Measurements from ENCODE around the gene MAGT1. TPM values are rescaled to one million over a fixed set of nuclear protein-coding genes. Genes with fewer than 3 reads are reported as not detected.
A peak's percentile ranks its signal among the peaks of the same experiment; 100 is the strongest.
"Not testable (repeated sequence)": the region's sequence is repeated elsewhere in the genome, so short reads cannot be mapped to it uniquely, and the experiment has no call there.

Gene MAGT1
- total RNA-seq, 2 donors from 2014 or later = 44.9 to 70.1 TPM

- Mint-ChIP-seq H3K27me3 (no peaks in the 10 kb centered on the region), H3K9me3 (no peaks in the 10 kb centered on the region), H3K4me3 (peak within 1 kb of the TSS; percentile 98), H3K4me1 (ENCODE audit: low read depth in 2 of 2) (peaks cover 7 to 19% of the 10 kb centered on the region in 2 donors), H3K36me3 (no peaks in the 10 kb centered on the region), H3K27ac (peak within 1 kb of the TSS; percentile 88 to 97)
- ATAC-seq = peak; percentile 98 to 99
- peak; percentile 94 for DNase-seq (ENCODE audit: low spot score)
Observed at GRCh38 chrX:77910108-77910840, 15.0 kb upstream of the MAGT1 start, which contains the start of gene ATP7A. Gene ATP7A (plus strand): TSS chrX:77910693. CDS start chrX:77971642, 60,949 bp downstream.

- ATAC-seq (no peak), DNase-seq (ENCODE audit: low spot score) (no peak)
- no peaks in the 10 kb centered on the region for H3K9me3 Mint-ChIP-seq
- H3K27ac Mint-ChIP-seq = peak overlapping the region; percentile 94 to 97
- no peaks in the 10 kb centered on the region for H3K27me3 Mint-ChIP-seq
- H3K4me1 Mint-ChIP-seq (ENCODE audit: low read depth in 2 of 2) = peaks cover 4 to 6% of the 10 kb centered on the region in 2 donors
- H3K4me3 Mint-ChIP-seq = peak overlapping the region; percentile 98
- H3K36me3 Mint-ChIP-seq = no peaks in the 10 kb centered on the region
Observed at GRCh38 chrX:77901506-77901905, 6.3 kb upstream of the MAGT1 start.

GRCh38 chrX:77900688-77901087 lies 5.5 kb upstream of the MAGT1 start:
- Mint-ChIP-seq H3K4me3 (peak overlapping the region; percentile 98), H3K36me3 (no peaks in the 10 kb centered on the region), H3K27me3 (no peaks in the 10 kb centered on the region), H3K4me1 (ENCODE audit: low read depth in 2 of 2) (peaks cover 4 to 6% of the 10 kb centered on the region in 2 donors), H3K27ac (peak overlapping the region; percentile 94 to 97), H3K9me3 (no peaks in the 10 kb centered on the region)
- ATAC-seq = no peak
- DNase-seq (ENCODE audit: low spot score) = no peak

- Mint-ChIP-seq H3K4me3 (peak within 1 kb of the TSS; percentile 98), H3K9me3 (no peaks in the 10 kb centered on the region), H3K27me3 (no peaks in the 10 kb centered on the region), H3K36me3 (no peaks in the 10 kb centered on the region), H3K4me1 (ENCODE audit: low read depth in 2 of 2) (peaks cover 9 to 10% of the 10 kb centered on the region in 2 donors), H3K27ac (peak within 1 kb of the TSS; percentile 94 to 97)
- DNase-seq (ENCODE audit: low spot score) = peak; percentile 80
- peak; percentile 78 to 80 for ATAC-seq
Observed at GRCh38 chrX:77899081-77899828, 4.0 kb upstream of the MAGT1 start, which contains the start of gene COX7B. Gene COX7B (plus strand): TSS chrX:77899468. CDS start chrX:77899554, 86 bp downstream.

- Mint-ChIP-seq H3K4me3 (peak overlapping the region; percentile 94), H3K27me3 (peaks cover 0 to 5% of the 10 kb centered on the region in 2 donors), H3K4me1 (ENCODE audit: low read depth in 2 of 2) (peaks cover 14 to 20% of the 10 kb centered on the region in 2 donors), H3K36me3 (peaks cover 5% of the 10 kb centered on the region), H3K9me3 (no peaks in the 10 kb centered on the region), H3K27ac (peak overlapping the region in 1 of 2 donors; percentile 99)
- DNase-seq (ENCODE audit: low spot score) (no peak), ATAC-seq (no peak)
Observed at GRCh38 chrX:77893713-77894112, 1.5 kb downstream of the MAGT1 start.

GRCh38 chrX:77892887-77893286 lies 2.3 kb downstream of the MAGT1 start:
- H3K27me3 Mint-ChIP-seq = peaks cover 0 to 5% of the 10 kb centered on the region in 2 donors
- no peaks in the 10 kb centered on the region for H3K9me3 Mint-ChIP-seq
- H3K36me3 Mint-ChIP-seq = peaks cover 5% of the 10 kb centered on the region
- no peak overlapping the region for H3K27ac Mint-ChIP-seq
- peak overlapping the region; percentile 94 for H3K4me3 Mint-ChIP-seq
- peaks cover 14 to 19% of the 10 kb centered on the region in 2 donors for H3K4me1 Mint-ChIP-seq (ENCODE audit: low read depth in 2 of 2)
- DNase-seq (ENCODE audit: low spot score) (no peak), ATAC-seq (no peak)

GRCh38 chrX:77881418-77881817 lies 13.8 kb downstream of the MAGT1 start:
- not testable (repeated sequence) for H3K4me1 Mint-ChIP-seq (ENCODE audit: low read depth in 2 of 2); DNase-seq (ENCODE audit: low spot score); H3K9me3 Mint-ChIP-seq; H3K27ac Mint-ChIP-seq; H3K27me3 Mint-ChIP-seq; ATAC-seq; H3K36me3 Mint-ChIP-seq; H3K4me3 Mint-ChIP-seq

GRCh38 chrX:77875372-77875771 lies 19.9 kb downstream of the MAGT1 start:
- Mint-ChIP-seq H3K36me3 (no peaks in the 10 kb centered on the region), H3K4me1 (ENCODE audit: low read depth in 2 of 2) (peaks cover 0 to 5% of the 10 kb centered on the region in 2 donors), H3K27me3 (no peaks in the 10 kb centered on the region), H3K9me3 (no peaks in the 10 kb centered on the region), H3K27ac (no peak overlapping the region), H3K4me3 (no peak overlapping the region)
- ATAC-seq (no peak), DNase-seq (ENCODE audit: low spot score) (no peak)

GRCh38 chrX:77831544-77831943 lies 63.7 kb downstream of the MAGT1 start:
- H3K4me1 Mint-ChIP-seq (ENCODE audit: low read depth in 2 of 2); H3K9me3 Mint-ChIP-seq; H3K27ac Mint-ChIP-seq; ATAC-seq; DNase-seq (ENCODE audit: low spot score); H3K4me3 Mint-ChIP-seq; H3K27me3 Mint-ChIP-seq; H3K36me3 Mint-ChIP-seq: not testable (repeated sequence)

GRCh38 chrX:77821989-77822388 lies 73.2 kb downstream of the MAGT1 start:
- H3K9me3 Mint-ChIP-seq; H3K4me3 Mint-ChIP-seq; H3K27me3 Mint-ChIP-seq; H3K36me3 Mint-ChIP-seq; DNase-seq (ENCODE audit: low spot score); ATAC-seq; H3K4me1 Mint-ChIP-seq (ENCODE audit: low read depth in 2 of 2); H3K27ac Mint-ChIP-seq: not testable (repeated sequence)

- Mint-ChIP-seq H3K9me3 (peaks cover 7% of the 10 kb centered on the region), H3K4me3 (no peak overlapping the region), H3K4me1 (ENCODE audit: low read depth in 2 of 2) (no peaks in the 10 kb centered on the region)
Observed at GRCh38 chrX:77820091-77820727, 75.0 kb downstream of the MAGT1 start.

GRCh38 chrX:77814210-77814609 lies 81.0 kb downstream of the MAGT1 start:
- Mint-ChIP-seq H3K36me3 (peaks cover 5% of the 10 kb centered on the region), H3K4me3 (no peak overlapping the region), H3K4me1 (ENCODE audit: low read depth in 2 of 2) (no peaks in the 10 kb centered on the region), H3K27ac (no peak overlapping the region), H3K27me3 (peaks cover 0 to 7% of the 10 kb centered on the region in 2 donors), H3K9me3 (no peaks in the 10 kb centered on the region)
- no peak for ATAC-seq
- DNase-seq (ENCODE audit: low spot score) = no peak

More at GRCh38 chrX:77820091-77820727, 75.0 kb downstream of the MAGT1 start:
- Mint-ChIP-seq H3K36me3 (peaks cover 7% of the 10 kb centered on the region), H3K27ac (no peak overlapping the region), H3K27me3 (peaks cover 0 to 6% of the 10 kb centered on the region in 2 donors)
- ATAC-seq (no peak), DNase-seq (ENCODE audit: low spot score) (no peak)

GRCh38 chrX:77802201-77802600 lies 93.0 kb downstream of the MAGT1 start:
- no peak overlapping the region for H3K4me3 Mint-ChIP-seq
- ATAC-seq = no peak

More at GRCh38 chrX:77802201-77802600, 93.0 kb downstream of the MAGT1 start:
- H3K4me1 Mint-ChIP-seq (ENCODE audit: low read depth in 2 of 2) = no peaks in the 10 kb centered on the region
- H3K27me3 Mint-ChIP-seq = peaks cover 0 to 5% of the 10 kb centered on the region in 2 donors
- H3K27ac Mint-ChIP-seq = no peak overlapping the region
- no peak for DNase-seq (ENCODE audit: low spot score)
- H3K9me3 Mint-ChIP-seq = no peaks in the 10 kb centered on the region
- no peaks in the 10 kb centered on the region for H3K36me3 Mint-ChIP-seq
